HCT116 (cell line): ENCODE results near the gene MTSS2. TPM values are rescaled to one million over a fixed set of nuclear protein-coding genes. Genes with fewer than 3 reads are reported as not detected.

Experiments
- ATAC-seq: fragments of 200-7000 bp; cut with Tn5 transposase; 2 replicates; pipeline ENCODE4 v1.9.1; 2020; ENCODE audit warnings: mild to moderate bottlenecking, moderate library complexity
- BruUV-seq: library from RNA; stranded (reverse); fragments of 400-500 nt; replicated peaks from 2 replicates; lab custom pipeline; 2021; lab: Mats Ljungman, UMichigan
- CTCF ChIA-PET: fragments of 300-600 bp; sonication (Branson Sonifier 250); formaldehyde crosslinking; loops from one replicate; lab custom pipeline; 2021; ENCODE audit warnings: antibody characterized with exemption; lab: Charles Lee
- POLR2A ChIA-PET: fragments of 300-600, 350-600 bp; sonication (Branson Sonifier 250); formaldehyde crosslinking; loops from one replicate; lab custom pipeline; 2021; ENCODE audit warnings: antibody characterized with exemption; lab: Charles Lee
- RAD21 ChIA-PET, 2 experiments: fragments of 300-600 bp; sonication (Branson Sonifier 250); formaldehyde crosslinking; loops; one replicate each; lab custom pipeline; 2023; ENCODE audit warnings: low total read pairs in 2 of 2; ENCODE audit not compliant: uncharacterized antibody in 2 of 2, unreplicated experiment in 2 of 2, low non-redundant PET in 1 of 2; lab: Charles Lee
- DNase-seq: peaks from one replicate; pipeline ENCODE4 v3.0.0-alpha.2; 2010; ENCODE audit warnings: low read depth, low spot score
- H2AFZ ChIP-seq: fragments of 200-600 bp; shearing (Covaris generic), sonication (generic); 2 replicates; pipeline ENCODE4 v1.6.1; 2017; ENCODE audit warnings: low read depth, mixed run types, mixed read lengths, antibody characterized with exemption, low read length; ENCODE audit not compliant: poor library complexity, severe bottlenecking
- H3K27ac ChIP-seq: 2 replicates; pipeline ENCODE4 v1.5.1; 2012; ENCODE audit warnings: low read depth, low read length
- H3K27me3 ChIP-seq: fragments of 200-600 bp; sonication (generic); 2 replicates; pipeline ENCODE4 v1.6.1; 2016; ENCODE audit warnings: mixed run types, low read length, mixed read lengths; ENCODE audit not compliant: insufficient read depth
- H3K36me3 ChIP-seq, 2 experiments: fragments of 200-500 bp in 1 of 2; fragments of 200-600 bp in 1 of 2; sonication (Bioruptor generic) in 1 of 2; sonication (generic) in 1 of 2; 2 replicates each; pipeline versions ENCODE4 v1.5.1 to v1.6.1; 2014 to 2016; ENCODE audit warnings: low read length in 2 of 2, inconsistent platforms in 1 of 2, mixed read lengths in 1 of 2, mixed run types in 1 of 2; ENCODE audit not compliant: insufficient read depth in 2 of 2, control insufficient read depth in 1 of 2
- H3K4me1 ChIP-seq, 2 experiments: fragments of 200-600 bp in 1 of 2; sonication (generic) in 1 of 2; 2 replicates each; pipeline versions ENCODE4 v1.5.1 to v1.6.1; 2012 to 2017; ENCODE audit warnings: low read length in 2 of 2, inconsistent platforms in 1 of 2, mild to moderate bottlenecking in 1 of 2, mixed read lengths in 1 of 2, mixed run types in 1 of 2, moderate library complexity in 1 of 2; ENCODE audit not compliant: insufficient read depth in 2 of 2, control insufficient read depth in 1 of 2
- H3K4me2 ChIP-seq: fragments of 200-600 bp; sonication (generic); 2 replicates; pipeline ENCODE4 v1.6.1; 2017; ENCODE audit warnings: mixed run types, low read length, mixed read lengths
- H3K4me3 ChIP-seq, 2 experiments: fragments of 200-600 bp in 1 of 2; sonication (generic) in 1 of 2; replicated peaks in 1 of 2; 2 replicates each; pipeline ENCODE4 v1.5.1; 2011 to 2016; ENCODE audit warnings: low read length in 2 of 2, control low read depth in 1 of 2, low read depth in 1 of 2, mild to moderate bottlenecking in 1 of 2, mixed read lengths in 1 of 2, mixed run types in 1 of 2
- H3K79me2 ChIP-seq: fragments of 200-600 bp; sonication (generic); 2 replicates; pipeline ENCODE4 v1.6.1; 2017; ENCODE audit warnings: mild to moderate bottlenecking, mixed run types, low read length, moderate library complexity, mixed read lengths; ENCODE audit not compliant: insufficient read depth
- H3K9ac ChIP-seq: fragments of 200-600 bp; sonication (generic); 2 replicates; pipeline ENCODE4 v1.6.1; 2016; ENCODE audit warnings: low read length, mixed read lengths
- H3K9me2 ChIP-seq: fragments of 200-600 bp; sonication (generic), shearing (Covaris generic); 2 replicates; pipeline ENCODE4 v1.6.1; 2017; ENCODE audit warnings: mixed run types, mild to moderate bottlenecking, moderate library complexity; ENCODE audit not compliant: insufficient read depth
- H3K9me3 ChIP-seq, 2 experiments: fragments of 200-500 bp in 1 of 2; fragments of 200-600 bp in 1 of 2; sonication (Bioruptor generic) in 1 of 2; sonication (generic) in 1 of 2; 2 replicates each; pipeline ENCODE4 v1.6.1; 2014 to 2017; ENCODE audit warnings: low read length in 2 of 2, mixed read lengths in 2 of 2, inconsistent platforms in 1 of 2, low read depth in 1 of 2, mild to moderate bottlenecking in 1 of 2, mixed run types in 1 of 2, moderate library complexity in 1 of 2; ENCODE audit not compliant: control insufficient read depth in 1 of 2, insufficient read depth in 1 of 2
- H4K20me1 ChIP-seq: fragments of 200-600 bp; sonication (generic), shearing (Covaris generic); 2 replicates; pipeline ENCODE4 v1.6.1; 2017; ENCODE audit warnings: mixed run types, mild to moderate bottlenecking, moderate library complexity; ENCODE audit not compliant: insufficient read depth
- ATF3 ChIP-seq: IDR thresholded peaks from 2 replicates; pipeline ENCODE4 v1.6.1; 2012
- CEBPB ChIP-seq: IDR thresholded peaks from 2 replicates; pipeline ENCODE4 v1.6.1; 2012; ENCODE audit warnings: low read depth
- CTCF ChIP-seq, 3 experiments: fragments of 200-600 bp in 1 of 3; sonication (generic) in 1 of 3; IDR thresholded peaks in 2 of 3; conservative IDR thresholded peaks in 1 of 3; 2 replicates each; pipeline ENCODE4 v1.5.1; 2012 to 2017; ENCODE audit warnings: low read depth in 2 of 3, low read length in 2 of 3, antibody characterized with exemption in 1 of 3, borderline replicate concordance in 1 of 3, control low read depth in 1 of 3, mild to moderate bottlenecking in 1 of 3, mixed read lengths in 1 of 3, mixed run types in 1 of 3, moderate library complexity in 1 of 3; ENCODE audit not compliant: insufficient read depth in 1 of 3
- ELF1 ChIP-seq: IDR thresholded peaks from 2 replicates; pipeline ENCODE4 v1.6.1; 2012; ENCODE audit warnings: low read depth, borderline replicate concordance
- EZH2 ChIP-seq: fragments of 200-600 bp; sonication (generic); IDR thresholded peaks from 2 replicates; pipeline ENCODE4 v1.6.1; 2017; ENCODE audit warnings: antibody characterized with exemption, mixed run types
- EZH2phosphoT487 ChIP-seq: fragments of 200-600 bp; IDR thresholded peaks from 2 replicates; pipeline ENCODE4 v1.6.1; 2018; ENCODE audit warnings: antibody characterized with exemption, borderline replicate concordance
- FOSL1 ChIP-seq: IDR thresholded peaks from 2 replicates; pipeline ENCODE4 v1.6.1; 2012; ENCODE audit warnings: low read depth
- JUND ChIP-seq: IDR thresholded peaks from 2 replicates; pipeline ENCODE4 v1.6.1; 2012
- MAX ChIP-seq: IDR thresholded peaks from 2 replicates; pipeline ENCODE4 v1.6.1; 2012
- POLR2A ChIP-seq: IDR thresholded peaks from 2 replicates; pipeline ENCODE4 v1.7.0; 2011; ENCODE audit warnings: borderline replicate concordance; ENCODE audit not compliant: insufficient read depth, insufficient read length; ENCODE audit errors: extremely low read depth
- POLR2AphosphoS5 ChIP-seq: IDR thresholded peaks from 2 replicates; pipeline ENCODE4 v1.6.1; 2011; ENCODE audit warnings: mild to moderate bottlenecking, low read depth, low read length, moderate library complexity
- RAD21 ChIP-seq: IDR thresholded peaks from 2 replicates; pipeline ENCODE4 v1.6.1; 2012; ENCODE audit warnings: low read depth, mild to moderate bottlenecking
- SIN3A ChIP-seq: IDR thresholded peaks from 2 replicates; pipeline ENCODE4 v1.6.1; 2012; ENCODE audit warnings: low read depth
- SP1 ChIP-seq: IDR thresholded peaks from 2 replicates; pipeline ENCODE4 v1.6.1; 2012; ENCODE audit warnings: low read depth
- TCF7L2 ChIP-seq: IDR thresholded peaks from 2 replicates; pipeline ENCODE4 v1.7.0; 2011; ENCODE audit warnings: borderline replicate concordance, inconsistent platforms; ENCODE audit not compliant: insufficient read depth, insufficient read length; ENCODE audit errors: extremely low read depth
- YY1 ChIP-seq: IDR thresholded peaks from 2 replicates; pipeline ENCODE4 v1.6.1; 2011; ENCODE audit warnings: low read length, low read depth, moderate library complexity, mild to moderate bottlenecking; ENCODE audit not compliant: insufficient replicate concordance; ENCODE audit errors: extremely low read depth
- ZFX ChIP-seq: fragments of 450-650 bp; IDR thresholded peaks from 2 replicates; pipeline ENCODE4 v1.6.1; 2017
- ZNF274 ChIP-seq: fragments of 200-500 bp; sonication (Bioruptor generic); IDR thresholded peaks from 2 replicates; pipeline ENCODE4 v1.6.1; 2014; ENCODE audit warnings: mild to moderate bottlenecking, low read depth, low read length, inconsistent platforms
- intact Hi-C: fragments of 100-400 bp; cut with micrococcal nuclease; formaldehyde crosslinking; loops from 2 replicates; pipeline ENCODE4 v1.10.0; 2022
- total RNA-seq: library from RNA; stranded (reverse); gene quantifications from one replicate; pipeline ENCODE4 v1.2.1, GENCODE V29; 2021; ENCODE audit not compliant: unreplicated experiment
- TF ChIP-seq, protein P1 (sequence below): IDR thresholded peaks from 2 replicates; pipeline ENCODE4 v1.6.1; 2011; ENCODE audit warnings: mild to moderate bottlenecking, low read length, moderate library complexity; ENCODE audit not compliant: insufficient replicate concordance; ENCODE audit errors: extremely low read depth

Gene MTSS2
- total RNA-seq, 1 experiment from 2014 or later: 41.8 TPM

DNA sequence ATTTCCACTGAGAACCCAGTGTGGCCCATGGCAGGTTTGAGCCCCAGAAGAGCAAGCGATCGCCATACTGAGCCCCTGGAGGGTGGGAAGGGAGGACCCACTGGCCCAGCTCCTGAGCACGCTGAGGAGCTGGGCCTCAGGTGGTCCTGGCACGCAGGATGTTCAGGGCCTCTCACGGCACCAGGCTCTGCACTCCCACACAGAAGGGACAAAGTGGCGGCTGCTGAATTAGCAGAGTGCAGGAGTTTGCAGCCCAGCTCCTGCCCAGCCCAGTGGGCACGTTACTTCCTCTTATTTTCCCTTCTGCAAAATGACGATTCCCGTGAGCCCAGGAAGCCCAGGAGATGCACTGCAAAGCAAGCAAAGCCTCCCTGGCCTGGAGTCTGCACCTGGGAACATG, 42.3 kb upstream of the MTSS2 start:
- Histone ChIP-seq H3K27ac (no peak overlapping the region), H3K79me2 (no peaks in the 10 kb centered on the region), H2AFZ (no peak overlapping the region), H3K9me2 (no peaks in the 10 kb centered on the region), H3K9ac (no peak overlapping the region), H3K4me2 (no peak overlapping the region), H3K9me3 (no peaks in the 10 kb centered on the region), H3K36me3 (peaks cover 0 to 3% of the 10 kb centered on the region in 2 experiments; a peak in 1 of 4 replicates), H3K4me3 (no peak overlapping the region), H3K4me1 (no peaks in the 10 kb centered on the region), H3K27me3 (no peaks in the 10 kb centered on the region), H4K20me1 (no peaks in the 10 kb centered on the region)
- ATAC-seq (no peak), DNase-seq (no peak)
- intact Hi-C loops: no loop called here
- CTCF ChIA-PET: no interaction called here
- RAD21 ChIA-PET: no interaction called here
- BruUV-seq: no TSS peak
- POLR2A ChIA-PET: no interaction called here
- no peak for TF ChIP-seq JUND
- TF ChIP-seq POLR2A: no peak
- TF ChIP-seq SP1: no peak
- TF ChIP-seq YY1: no peak
- TF ChIP-seq EZH2: no peak
- TF ChIP-seq, protein P1, sequence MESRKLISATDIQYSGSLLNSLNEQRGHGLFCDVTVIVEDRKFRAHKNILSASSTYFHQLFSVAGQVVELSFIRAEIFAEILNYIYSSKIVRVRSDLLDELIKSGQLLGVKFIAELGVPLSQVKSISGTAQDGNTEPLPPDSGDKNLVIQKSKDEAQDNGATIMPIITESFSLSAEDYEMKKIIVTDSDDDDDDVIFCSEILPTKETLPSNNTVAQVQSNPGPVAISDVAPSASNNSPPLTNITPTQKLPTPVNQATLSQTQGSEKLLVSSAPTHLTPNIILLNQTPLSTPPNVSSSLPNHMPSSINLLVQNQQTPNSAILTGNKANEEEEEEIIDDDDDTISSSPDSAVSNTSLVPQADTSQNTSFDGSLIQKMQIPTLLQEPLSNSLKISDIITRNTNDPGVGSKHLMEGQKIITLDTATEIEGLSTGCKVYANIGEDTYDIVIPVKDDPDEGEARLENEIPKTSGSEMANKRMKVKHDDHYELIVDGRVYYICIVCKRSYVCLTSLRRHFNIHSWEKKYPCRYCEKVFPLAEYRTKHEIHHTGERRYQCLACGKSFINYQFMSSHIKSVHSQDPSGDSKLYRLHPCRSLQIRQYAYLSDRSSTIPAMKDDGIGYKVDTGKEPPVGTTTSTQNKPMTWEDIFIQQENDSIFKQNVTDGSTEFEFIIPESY: no peak
- TF ChIP-seq ZNF274: no peak
- no peak for TF ChIP-seq TCF7L2
- TF ChIP-seq POLR2AphosphoS5: no peak
- no peak for TF ChIP-seq ATF3
- TF ChIP-seq CEBPB: no peak
- no peak for TF ChIP-seq FOSL1
- no peak for TF ChIP-seq RAD21
- TF ChIP-seq ZFX: no peak
- no peak for TF ChIP-seq ELF1
- TF ChIP-seq CTCF (IDR thresholded peaks at IDR 0.05 in 2 of 3, conservative IDR thresholded peaks at IDR 0.05 in 1 of 3; ENCODE audit: borderline replicate concordance in 1 of 3, insufficient read depth in 1 of 3, low read depth in 2 of 3, low read length in 2 of 3): no peak
- TF ChIP-seq MAX: no peak
- TF ChIP-seq SIN3A: no peak
- TF ChIP-seq EZH2phosphoT487: no peak
- TF ChIP-seq, all 23 proteins: peak for 0
